Fibroblast of lung (primary cell): ENCODE measurements around the gene MTERF4. TPM values are rescaled to one million over a fixed set of nuclear protein-coding genes. Genes with fewer than 3 reads are reported as not detected.
A peak's percentile ranks its signal among the peaks of the same experiment; 100 is the strongest.

Source experiments
- DNase-seq, 2 donors: peaks; one replicate each; pipeline versions ENCODE4 v3.0.0 to v3.0.0-alpha.2; 2010; ENCODE audit warnings: low read depth in 2 of 2
- H2AFZ ChIP-seq: 2 replicates; pipeline ENCODE4 v1.5.1; 2012; ENCODE audit warnings: low read length, control low read depth, inconsistent platforms
- H3K27ac ChIP-seq: 2 replicates; pipeline ENCODE4 v1.5.1; 2011; ENCODE audit warnings: low read length, control low read depth; ENCODE audit not compliant: insufficient read depth
- H3K27me3 ChIP-seq: 2 replicates; pipeline ENCODE4 v1.5.1; 2011; ENCODE audit warnings: mild to moderate bottlenecking, low read length; ENCODE audit not compliant: control insufficient read depth, insufficient read depth
- H3K36me3 ChIP-seq: 2 replicates; pipeline ENCODE4 v1.5.1; 2011; ENCODE audit warnings: low read length; ENCODE audit not compliant: control insufficient read depth, insufficient read depth
- H3K4me1 ChIP-seq: 2 replicates; pipeline ENCODE4 v1.5.1; 2011; ENCODE audit warnings: low read length; ENCODE audit not compliant: control insufficient read depth, insufficient read depth; ENCODE audit errors: extremely low read depth
- H3K4me2 ChIP-seq: 2 replicates; pipeline ENCODE4 v1.5.1; 2011; ENCODE audit warnings: low read length, control low read depth; ENCODE audit not compliant: insufficient read depth; ENCODE audit errors: extremely low read depth
- H3K4me3 ChIP-seq, 4 experiments: fragments of 200-600 bp in 1 of 4; sonication (generic) in 1 of 4; replicated peaks in 1 of 4; 2 replicates each; pipeline ENCODE4 v1.5.1; 2011 to 2016; ENCODE audit warnings: low read length in 4 of 4, low read depth in 3 of 4, mild to moderate bottlenecking in 3 of 4, control low read depth in 2 of 4, inconsistent platforms in 1 of 4, mixed read lengths in 1 of 4; ENCODE audit not compliant: insufficient read depth in 1 of 4; ENCODE audit errors: control extremely low read depth in 1 of 4
- H3K79me2 ChIP-seq: 2 replicates; pipeline ENCODE4 v1.5.1; 2012; ENCODE audit warnings: mild to moderate bottlenecking, low read length, inconsistent platforms; ENCODE audit not compliant: control insufficient read depth, insufficient read depth
- H3K9ac ChIP-seq: 2 replicates; pipeline ENCODE4 v1.5.1; 2011; ENCODE audit warnings: mild to moderate bottlenecking, low read length, control low read depth; ENCODE audit not compliant: insufficient read depth
- H3K9me3 ChIP-seq: 2 replicates; pipeline ENCODE4 v1.5.1; 2012; ENCODE audit warnings: low read depth, low read length; ENCODE audit not compliant: control insufficient read depth, insufficient read depth
- H4K20me1 ChIP-seq: 2 replicates; pipeline ENCODE4 v1.5.1; 2011; ENCODE audit warnings: low read length; ENCODE audit not compliant: control insufficient read depth, insufficient read depth; ENCODE audit errors: extremely low read depth
- EZH2 ChIP-seq: IDR thresholded peaks from 2 replicates; pipeline ENCODE4 v1.5.1; 2012; ENCODE audit warnings: low read length, control low read depth, mild to moderate bottlenecking; ENCODE audit errors: missing control alignments
- polyA minus RNA-seq: library from RNA; depleted of rRNA, polyadenylated mRNA; stranded (reverse); fragments of >200 nt; gene quantifications from 2 replicates; pipeline ENCODE4 v1.2.3, GENCODE V29; 2011; ENCODE audit warnings: low replicate concordance
- polyA plus RNA-seq, 2 donors: library from polyadenylated mRNA; depleted of rRNA in 1 of 2; stranded (reverse) in 1 of 2; unstranded in 1 of 2; fragments of >200 nt; gene quantifications; 2 replicates each; pipeline ENCODE4 v1.2.1, GENCODE V29; 2011 to 2012; ENCODE audit warnings: missing spikeins in 1 of 2
- total RNA-seq: library from RNA; depleted of rRNA; stranded (reverse); fragments of >200 nt; gene quantifications from 2 replicates; pipeline ENCODE4 v1.2.1, GENCODE V29; 2014
- TF ChIP-seq, protein P1 (sequence below), 2 donors: IDR thresholded peaks in 1 of 2; conservative IDR thresholded peaks in 1 of 2; 1 replicate in 1 of 2; 2 replicates in 1 of 2; pipeline ENCODE4 v1.5.1; 2011 to 2012; ENCODE audit warnings: low read length in 2 of 2, control low read depth in 1 of 2, inconsistent platforms in 1 of 2, low read depth in 1 of 2, mild to moderate bottlenecking in 1 of 2

MTERF4 gene, protein sequence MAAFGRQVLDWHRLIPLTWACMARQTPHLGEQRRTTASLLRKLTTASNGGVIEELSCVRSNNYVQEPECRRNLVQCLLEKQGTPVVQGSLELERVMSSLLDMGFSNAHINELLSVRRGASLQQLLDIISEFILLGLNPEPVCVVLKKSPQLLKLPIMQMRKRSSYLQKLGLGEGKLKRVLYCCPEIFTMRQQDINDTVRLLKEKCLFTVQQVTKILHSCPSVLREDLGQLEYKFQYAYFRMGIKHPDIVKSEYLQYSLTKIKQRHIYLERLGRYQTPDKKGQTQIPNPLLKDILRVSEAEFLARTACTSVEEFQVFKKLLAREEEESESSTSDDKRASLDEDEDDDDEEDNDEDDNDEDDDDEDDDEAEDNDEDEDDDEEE
- total RNA-seq: 29.0 and 31.7 TPM in 2 replicates
- polyA plus RNA-seq: 35.5 and 38.9 TPM in 2 replicates
- 22.9 and 27.3 TPM in 2 replicates for polyA plus RNA-seq (2012)
- polyA minus RNA-seq: 1.5 and 19.5 TPM in 2 replicates

DNA sequence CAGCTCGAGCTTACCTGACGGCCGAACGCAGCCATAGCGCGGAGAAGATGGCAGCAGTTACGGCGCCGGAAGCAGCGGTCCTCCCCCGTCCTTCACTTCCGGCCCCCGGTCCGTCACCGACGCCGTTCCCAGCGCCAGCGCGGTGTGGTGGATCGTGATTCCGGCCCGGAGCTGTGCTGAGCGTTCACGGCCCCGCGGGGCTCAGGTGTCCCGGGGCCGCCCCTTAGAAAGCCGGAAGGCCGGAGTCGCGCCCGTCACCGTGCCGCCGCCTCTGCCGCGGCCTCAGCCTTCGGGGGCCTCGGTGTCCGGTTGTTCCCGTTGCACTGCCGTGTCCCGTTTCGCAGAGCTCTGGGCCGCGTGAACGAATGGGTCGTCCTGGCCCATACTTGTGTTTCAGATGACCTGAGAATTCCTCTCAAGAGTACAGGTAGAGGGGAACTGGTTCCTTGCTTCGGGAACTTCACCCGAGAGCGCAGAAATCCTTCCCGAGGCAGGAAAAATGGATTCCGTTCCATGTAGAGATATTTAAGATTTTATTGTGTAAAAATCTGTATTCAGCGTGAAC is at the start of gene MTERF4:
MTERF4 (minus strand) TSS at position 49 of the 565 bp plus-strand sequence; CDS start at position 35, 14 bp downstream.
- peaks cover 3% of the 10 kb centered on the region for H3K36me3 ChIP-seq
- H4K20me1 ChIP-seq: no peaks in the 10 kb centered on the region
- H3K4me2 ChIP-seq: peak within 1 kb of the TSS; percentile 90
- no peak for TF ChIP-seq EZH2
- TF ChIP-seq, protein P1, sequence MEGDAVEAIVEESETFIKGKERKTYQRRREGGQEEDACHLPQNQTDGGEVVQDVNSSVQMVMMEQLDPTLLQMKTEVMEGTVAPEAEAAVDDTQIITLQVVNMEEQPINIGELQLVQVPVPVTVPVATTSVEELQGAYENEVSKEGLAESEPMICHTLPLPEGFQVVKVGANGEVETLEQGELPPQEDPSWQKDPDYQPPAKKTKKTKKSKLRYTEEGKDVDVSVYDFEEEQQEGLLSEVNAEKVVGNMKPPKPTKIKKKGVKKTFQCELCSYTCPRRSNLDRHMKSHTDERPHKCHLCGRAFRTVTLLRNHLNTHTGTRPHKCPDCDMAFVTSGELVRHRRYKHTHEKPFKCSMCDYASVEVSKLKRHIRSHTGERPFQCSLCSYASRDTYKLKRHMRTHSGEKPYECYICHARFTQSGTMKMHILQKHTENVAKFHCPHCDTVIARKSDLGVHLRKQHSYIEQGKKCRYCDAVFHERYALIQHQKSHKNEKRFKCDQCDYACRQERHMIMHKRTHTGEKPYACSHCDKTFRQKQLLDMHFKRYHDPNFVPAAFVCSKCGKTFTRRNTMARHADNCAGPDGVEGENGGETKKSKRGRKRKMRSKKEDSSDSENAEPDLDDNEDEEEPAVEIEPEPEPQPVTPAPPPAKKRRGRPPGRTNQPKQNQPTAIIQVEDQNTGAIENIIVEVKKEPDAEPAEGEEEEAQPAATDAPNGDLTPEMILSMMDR (conservative IDR thresholded peaks at IDR 0.05 in 1 of 2, IDR thresholded peaks at IDR 0.05 in 1 of 2; ENCODE audit: low read depth in 1 of 2, low read length in 2 of 2): no peak
- H3K4me1 ChIP-seq: no peaks in the 10 kb centered on the region
- H2AFZ ChIP-seq: peak within 1 kb of the TSS; percentile 95
- H3K27ac ChIP-seq: peak within 1 kb of the TSS; percentile 71
- peak; percentile 80 for DNase-seq
- peaks cover 24% of the 10 kb centered on the region for H3K79me2 ChIP-seq
- peak within 1 kb of the TSS; percentile 89 for H3K9ac ChIP-seq
- H3K27me3 ChIP-seq: no peaks in the 10 kb centered on the region
- H3K4me3 ChIP-seq: peak within 1 kb of the TSS; percentile 73 to 86 (median 78)
- H3K9me3 ChIP-seq: no peaks in the 10 kb centered on the region

DNA sequence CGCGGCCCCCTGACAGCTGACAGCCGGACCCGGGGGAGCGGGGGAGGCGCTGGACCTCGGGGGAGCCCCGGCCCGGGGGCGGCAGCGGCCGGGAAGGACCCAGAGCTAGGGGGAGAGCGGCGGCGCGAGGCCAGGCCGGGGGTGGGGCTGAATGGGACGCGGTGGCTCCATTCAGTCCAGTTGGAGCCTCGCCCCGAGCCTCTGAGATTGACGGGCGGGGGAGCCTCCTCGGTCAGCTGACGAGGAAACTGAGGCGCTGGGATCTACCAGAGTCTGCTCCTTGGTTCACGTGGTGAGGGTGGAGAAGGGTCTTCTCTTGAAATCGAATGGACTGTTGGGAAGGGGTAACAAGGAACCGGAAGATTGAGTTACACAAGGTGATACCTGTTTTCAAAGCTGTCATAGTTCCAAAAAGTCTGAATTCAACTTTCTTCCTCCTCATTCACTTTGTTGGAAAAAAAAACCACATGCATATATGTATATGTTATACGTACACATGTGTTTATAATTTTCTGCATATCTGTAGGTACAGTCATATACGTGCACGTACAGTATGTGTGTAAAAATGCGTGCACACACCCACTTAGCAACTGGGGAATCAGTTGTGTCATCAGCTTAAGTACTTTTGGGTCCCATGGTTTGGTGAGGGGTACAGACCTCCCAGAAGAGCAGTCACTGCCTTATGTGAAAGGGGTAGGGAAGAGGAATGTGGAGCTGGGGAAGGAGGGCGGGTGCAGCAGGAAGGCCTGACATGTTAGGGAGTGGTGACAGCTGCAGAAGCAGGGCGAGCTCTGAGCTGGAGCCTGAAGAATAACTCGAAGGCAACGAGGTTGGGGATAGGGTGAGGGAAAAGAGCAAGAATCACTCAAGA is 48.8 kb upstream of the MTERF4 start:
- Histone ChIP-seq H3K4me3 (peak overlapping the region; percentile 67 to 90 (median 88)), H3K27me3 (no peaks in the 10 kb centered on the region), H2AFZ (peak overlapping the region; percentile 39), H3K4me2 (peak overlapping the region; percentile 99), H3K36me3 (peaks cover 4% of the 10 kb centered on the region), H3K27ac (peak overlapping the region; percentile 91), H3K4me1 (peaks cover 13% of the 10 kb centered on the region), H3K9me3 (no peaks in the 10 kb centered on the region), H3K9ac (peak overlapping the region; percentile 76), H3K79me2 (peaks cover 17% of the 10 kb centered on the region), H4K20me1 (no peaks in the 10 kb centered on the region)
- TF ChIP-seq EZH2: no peak
- TF ChIP-seq, protein P1 (conservative IDR thresholded peaks at IDR 0.05 in 1 of 2, IDR thresholded peaks at IDR 0.05 in 1 of 2; ENCODE audit: low read depth in 1 of 2, low read length in 2 of 2): no peak
- peak; percentile 9 to 20 for DNase-seq
